Esophagus squamous epithelium (tissue), 5 donors: ENCODE results near the gene PVR. TPM values are rescaled to one million over a fixed set of nuclear protein-coding genes. Genes with fewer than 3 reads are reported as not detected.
"Not testable (repeated sequence)": the region's sequence is repeated elsewhere in the genome, so short reads cannot be mapped to it uniquely, and the experiment has no call there.

Source experiments
- DNase-seq: peaks from one replicate; lab custom pipeline; 2025; lab: John Stamatoyannopoulos, UW
- H3K27ac ChIP-seq, 4 donors: fragments of 200-600 bp; sonication (generic); one replicate each; pipeline ENCODE4 v1.5.1; 2016 to 2019; ENCODE audit warnings: mild to moderate bottlenecking in 1 of 4
- H3K27me3 ChIP-seq, 4 donors: fragments of 200-600 bp; sonication (generic); 1 replicate in 3 of 4; 2 replicates in 1 of 4; pipeline versions ENCODE4 v1.5.1 to v1.6.0; 2017 to 2021; ENCODE audit warnings: antibody characterized with exemption in 1 of 4
- H3K36me3 ChIP-seq, 3 donors: fragments of 200-600 bp; sonication (generic); one replicate each; pipeline ENCODE4 v1.5.1; 2016 to 2019
- H3K4me1 ChIP-seq, 3 donors: fragments of 200-600 bp; sonication (generic); one replicate each; pipeline ENCODE4 v1.5.1; 2017 to 2019
- H3K4me3 ChIP-seq, 4 donors: fragments of 200-600 bp; sonication (generic); 1 replicate in 3 of 4; 2 replicates in 1 of 4; pipeline ENCODE4 v1.5.1; 2016 to 2019; ENCODE audit warnings: mild to moderate bottlenecking in 2 of 4, moderate library complexity in 1 of 4
- H3K9me3 ChIP-seq, 3 donors: fragments of 200-600 bp; sonication (generic); one replicate each; pipeline ENCODE4 v1.5.1; 2016 to 2019
- POLR2A ChIP-seq, 4 donors: fragments of 450-650 bp; IDR thresholded peaks; one replicate each; pipeline ENCODE4 v1.6.1; 2017; ENCODE audit warnings: antibody characterized with exemption in 4 of 4, mild to moderate bottlenecking in 4 of 4, moderate library complexity in 3 of 4
- WGBS, 2 donors: methylation state at CpG; one replicate each; pipeline ENCODE4 v1.1.5; 2018; 5-methylcytosine and 5-hydroxymethylcytosine counted together
- intact Hi-C: fragments of 100-400 bp; cut with DNase I; formaldehyde crosslinking; loops from one replicate; pipeline ENCODE4 v1.15.0; 2022
- total RNA-seq, 4 donors: library from RNA; depleted of rRNA; stranded (reverse); fragments of >200 nt; gene quantifications; one replicate each; pipeline ENCODE4 v1.1.0, GENCODE V29; 2016
- TF ChIP-seq, protein P1 (sequence below), 6 experiments: fragments of 450-650 bp in 4 of 6; fragments of 200-600 bp in 2 of 6; sonication (generic) in 2 of 6; IDR thresholded peaks; one replicate each; pipeline ENCODE4 v1.5.1; 2016 to 2019; ENCODE audit warnings: antibody characterized with exemption in 6 of 6, mild to moderate bottlenecking in 4 of 6, moderate library complexity in 4 of 6
- donor health status: DM: yes; HTN: yes; CAD: no.

Gene PVR
- total RNA-seq, 4 donors from 2014 or later, result 13.2 to 21.9 (median 20.9) TPM

DNA sequence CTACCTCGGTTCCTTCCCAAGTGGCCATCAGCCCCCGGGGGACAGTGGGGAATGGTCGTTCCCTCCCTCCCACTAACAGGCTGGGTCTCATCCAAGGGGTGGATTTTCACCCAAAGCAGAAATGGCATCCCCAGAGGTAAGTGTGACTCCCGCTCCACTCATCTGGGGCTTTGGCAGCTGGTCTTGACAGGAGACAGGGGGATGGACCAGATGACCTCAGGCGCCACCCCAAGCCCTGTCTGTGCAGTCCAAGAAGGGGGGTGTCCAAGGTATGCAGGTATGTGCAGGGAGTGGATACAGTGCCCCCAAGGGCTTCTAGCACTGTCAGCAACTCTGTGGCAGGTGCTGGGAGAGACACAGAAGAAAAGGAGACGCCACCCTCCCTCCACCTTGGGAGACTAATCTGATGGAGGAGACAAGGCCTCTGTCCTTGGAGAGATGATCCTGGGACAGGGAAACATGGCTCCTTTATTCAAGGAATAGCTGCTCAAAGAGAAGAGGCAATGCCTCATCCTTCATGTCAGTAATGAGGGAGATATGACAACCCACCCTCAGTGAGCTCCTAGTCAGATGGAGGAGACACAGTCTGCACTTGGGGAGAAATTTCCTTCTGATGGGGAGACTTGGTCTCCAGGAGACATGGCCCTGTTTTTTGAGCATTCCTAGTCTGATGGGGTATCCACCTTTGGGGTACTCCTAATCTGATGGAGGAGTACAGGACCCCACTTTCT is 63.0 kb downstream of the PVR start:
- no peak overlapping the region for H3K4me3 ChIP-seq
- intact Hi-C loops, result no loop called here
- no peaks in the 10 kb centered on the region for H3K27me3 ChIP-seq
- H3K4me1 ChIP-seq, result no peaks in the 10 kb centered on the region
- H3K9me3 ChIP-seq, result no peaks in the 10 kb centered on the region
- H3K36me3 ChIP-seq, result no peaks in the 10 kb centered on the region
- TF ChIP-seq, protein P1, sequence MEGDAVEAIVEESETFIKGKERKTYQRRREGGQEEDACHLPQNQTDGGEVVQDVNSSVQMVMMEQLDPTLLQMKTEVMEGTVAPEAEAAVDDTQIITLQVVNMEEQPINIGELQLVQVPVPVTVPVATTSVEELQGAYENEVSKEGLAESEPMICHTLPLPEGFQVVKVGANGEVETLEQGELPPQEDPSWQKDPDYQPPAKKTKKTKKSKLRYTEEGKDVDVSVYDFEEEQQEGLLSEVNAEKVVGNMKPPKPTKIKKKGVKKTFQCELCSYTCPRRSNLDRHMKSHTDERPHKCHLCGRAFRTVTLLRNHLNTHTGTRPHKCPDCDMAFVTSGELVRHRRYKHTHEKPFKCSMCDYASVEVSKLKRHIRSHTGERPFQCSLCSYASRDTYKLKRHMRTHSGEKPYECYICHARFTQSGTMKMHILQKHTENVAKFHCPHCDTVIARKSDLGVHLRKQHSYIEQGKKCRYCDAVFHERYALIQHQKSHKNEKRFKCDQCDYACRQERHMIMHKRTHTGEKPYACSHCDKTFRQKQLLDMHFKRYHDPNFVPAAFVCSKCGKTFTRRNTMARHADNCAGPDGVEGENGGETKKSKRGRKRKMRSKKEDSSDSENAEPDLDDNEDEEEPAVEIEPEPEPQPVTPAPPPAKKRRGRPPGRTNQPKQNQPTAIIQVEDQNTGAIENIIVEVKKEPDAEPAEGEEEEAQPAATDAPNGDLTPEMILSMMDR (IDR thresholded peaks at IDR 0.05), result no peak
- no peak for TF ChIP-seq POLR2A (IDR thresholded peaks at IDR 0.05)
- H3K27ac ChIP-seq, result no peak overlapping the region
- 86 to 94% methylated on average over 3 to 6 of the region's 6 CpGs for WGBS, 2 donors
- no peak for DNase-seq

DNA sequence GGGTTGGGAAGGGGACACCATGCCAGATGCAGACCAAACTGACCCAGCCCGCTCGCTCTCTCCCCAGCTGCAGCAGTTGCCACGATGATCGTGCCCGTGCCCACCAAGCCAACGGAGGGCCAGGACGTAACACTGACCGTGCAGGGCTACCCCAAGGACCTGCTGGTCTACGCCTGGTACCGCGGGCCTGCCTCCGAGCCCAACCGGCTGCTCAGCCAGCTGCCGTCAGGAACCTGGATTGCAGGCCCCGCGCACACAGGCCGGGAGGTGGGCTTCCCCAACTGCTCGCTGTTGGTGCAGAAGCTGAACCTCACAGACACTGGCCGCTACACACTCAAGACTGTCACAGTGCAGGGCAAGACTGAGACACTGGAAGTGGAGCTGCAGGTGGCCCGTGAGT is 64.1 kb downstream of the PVR start:
- Histone ChIP-seq H3K27ac (no peak overlapping the region), H3K36me3 (no peaks in the 10 kb centered on the region), H3K4me3 (no peak overlapping the region), H3K27me3 (no peaks in the 10 kb centered on the region), H3K9me3 (no peaks in the 10 kb centered on the region), H3K4me1 (no peaks in the 10 kb centered on the region)
- no peak for DNase-seq
- 92% methylated on average over 7 of the region's 20 CpGs; no CpG with 5 or more reads in 1 of the 2 donors for WGBS, 2 donors
- TF ChIP-seq POLR2A (IDR thresholded peaks at IDR 0.05), result no peak
- TF ChIP-seq, protein P1 (IDR thresholded peaks at IDR 0.05), result no peak
- intact Hi-C loops, result no loop called here

DNA sequence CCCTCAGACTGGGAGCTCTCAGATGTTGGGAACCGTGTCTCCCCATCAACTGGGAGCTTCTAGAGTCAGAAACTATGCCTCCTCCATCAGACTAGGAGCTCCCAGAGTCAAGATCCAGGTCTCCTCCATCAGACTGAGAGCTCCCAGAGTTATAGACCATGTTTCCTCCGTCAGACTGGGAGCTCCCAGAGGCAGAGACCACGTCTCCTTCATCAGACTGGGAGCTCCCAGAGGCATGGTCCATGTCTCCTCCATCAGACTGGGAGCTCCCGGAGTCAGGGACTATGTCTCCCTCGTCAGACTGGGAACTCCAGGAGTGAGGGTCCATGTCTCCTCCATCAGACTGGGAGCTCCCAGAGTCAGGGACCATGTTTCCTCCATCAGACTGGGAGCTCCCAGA is 65.2 kb downstream of the PVR start:
- Histone ChIP-seq H3K4me1 (no peaks in the 10 kb centered on the region), H3K27ac (no peak overlapping the region), H3K27me3 (no peaks in the 10 kb centered on the region), H3K4me3 (no peak overlapping the region), H3K9me3 (no peaks in the 10 kb centered on the region), H3K36me3 (no peaks in the 10 kb centered on the region)
- TF ChIP-seq, protein P1 (IDR thresholded peaks at IDR 0.05), result no peak
- no peak for TF ChIP-seq POLR2A (IDR thresholded peaks at IDR 0.05)
- DNase-seq, result no peak
- intact Hi-C loops, result no loop called here
- 89 to 90% methylated on average over 1 to 3 of the region's 5 CpGs for whole genome bisulfite sequencing, 2 donors

DNA sequence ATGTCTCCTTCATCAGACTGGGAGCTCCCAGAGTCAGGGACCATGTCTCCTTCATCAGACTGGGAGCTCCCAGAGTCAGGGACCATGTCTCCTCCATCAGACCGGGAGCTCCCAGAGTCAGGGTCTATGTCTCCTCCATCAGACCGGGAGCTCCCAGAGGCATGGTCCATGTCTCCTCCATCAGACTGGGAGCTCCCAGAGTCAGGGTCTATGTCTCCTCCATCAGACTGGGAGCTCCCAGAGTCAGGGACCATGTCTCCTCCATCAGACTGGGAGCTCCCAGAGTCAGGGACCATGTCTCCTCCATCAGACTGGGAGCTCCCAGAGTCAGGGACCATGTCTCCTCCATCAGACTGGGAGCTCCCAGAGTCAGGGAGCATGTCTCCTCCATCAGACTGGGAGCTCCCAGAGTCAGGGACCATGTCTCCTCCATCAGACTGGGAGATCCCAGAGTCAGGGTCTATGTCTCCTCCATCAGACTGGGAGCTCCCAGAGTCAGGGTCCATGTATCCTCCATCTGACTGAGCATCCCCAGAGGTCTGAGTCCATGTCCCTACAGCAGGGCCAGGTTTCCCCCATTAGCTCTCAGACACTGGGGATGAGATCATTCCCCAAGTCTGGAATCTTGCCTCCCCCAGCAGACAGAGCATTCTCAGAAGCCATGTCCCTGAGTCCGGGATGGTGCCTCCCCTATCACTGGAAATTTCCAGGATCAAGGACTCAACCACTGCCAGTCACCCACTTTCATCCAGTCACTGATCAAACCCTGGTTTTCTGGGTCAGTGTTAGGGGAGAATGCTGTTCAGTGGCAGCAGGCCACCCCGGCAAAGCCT is 65.9 kb downstream of the PVR start:
- H3K27ac ChIP-seq, H3K9me3 ChIP-seq, H3K27me3 ChIP-seq, DNase-seq, H3K4me1 ChIP-seq, intact Hi-C loops, H3K36me3 ChIP-seq, H3K4me3 ChIP-seq: not testable (repeated sequence)
- 77 to 80% methylated on average over 2 of the region's 4 CpGs for WGBS, 2 donors

DNA sequence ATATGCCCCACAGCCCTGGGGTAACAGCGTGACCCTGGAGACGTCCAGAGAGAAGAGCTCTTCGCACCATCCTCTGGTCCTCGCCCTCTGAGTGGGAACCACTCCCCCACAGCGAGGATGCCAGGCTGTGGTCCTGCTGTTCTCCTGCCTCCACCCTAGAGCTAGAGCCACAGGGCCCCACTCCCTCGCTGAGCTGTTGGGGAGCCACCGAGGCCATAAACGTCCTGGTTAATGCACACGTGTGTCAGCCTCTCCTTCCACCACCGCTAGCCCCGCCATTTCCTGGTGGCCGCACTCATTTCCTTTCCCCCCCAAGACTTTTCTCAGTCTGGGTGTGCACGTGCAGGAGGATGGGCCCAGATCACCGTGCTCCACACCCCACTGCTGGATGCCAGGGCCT is 66.8 kb downstream of the PVR start:
- DNase-seq, result no peak
- intact Hi-C loops, result no loop called here
- no peaks in the 10 kb centered on the region for H3K27me3 ChIP-seq
- no peaks in the 10 kb centered on the region for H3K4me1 ChIP-seq
- H3K4me3 ChIP-seq, result no peak overlapping the region
- TF ChIP-seq, protein P1 (IDR thresholded peaks at IDR 0.05), result no peak
- no peak for TF ChIP-seq POLR2A (IDR thresholded peaks at IDR 0.05)
- H3K36me3 ChIP-seq, result no peaks in the 10 kb centered on the region
- WGBS, 2 donors, result 64 to 74% methylated on average over 9 of the region's 14 CpGs
- H3K9me3 ChIP-seq, result peaks cover 0 to 9% (median 0%) of the 10 kb centered on the region in 3 donors
- H3K27ac ChIP-seq, result no peak overlapping the region
